GM10266 (cell line): ENCODE measurements around the gene SMIM22.

ENCODE experiments used
- DNase-seq: peaks from one replicate; pipeline ENCODE4 v3.0.0; 2012; ENCODE audit errors: extremely low spot score
- TF ChIP-seq, protein P1 (sequence below): IDR thresholded peaks from 2 replicates; pipeline ENCODE4 v1.5.1; 2012; ENCODE audit warnings: mild to moderate bottlenecking, low read depth; ENCODE audit not compliant: control insufficient read depth, insufficient read depth; ENCODE audit errors: missing control alignments

Gene SMIM22

DNA sequence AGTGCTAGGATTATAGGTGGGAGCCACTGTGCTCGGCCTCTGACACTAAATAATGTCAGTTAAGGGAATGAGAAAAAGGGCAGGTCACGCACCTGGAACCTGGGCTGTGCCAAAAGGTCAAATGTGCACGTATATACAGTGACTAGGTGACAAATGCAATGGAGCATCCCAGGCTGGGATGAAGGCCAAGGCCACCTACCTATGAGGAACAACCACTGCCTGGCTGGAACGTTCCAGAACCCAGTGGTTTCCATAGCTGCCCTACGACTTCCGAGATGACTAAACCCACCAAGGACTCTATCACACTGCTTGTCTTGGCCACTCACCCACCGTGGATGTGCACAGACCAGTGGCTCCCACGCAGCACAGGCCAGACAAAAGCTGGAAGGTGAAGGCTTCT is 44.3 kb upstream of the SMIM22 start:
- TF ChIP-seq, protein P1, sequence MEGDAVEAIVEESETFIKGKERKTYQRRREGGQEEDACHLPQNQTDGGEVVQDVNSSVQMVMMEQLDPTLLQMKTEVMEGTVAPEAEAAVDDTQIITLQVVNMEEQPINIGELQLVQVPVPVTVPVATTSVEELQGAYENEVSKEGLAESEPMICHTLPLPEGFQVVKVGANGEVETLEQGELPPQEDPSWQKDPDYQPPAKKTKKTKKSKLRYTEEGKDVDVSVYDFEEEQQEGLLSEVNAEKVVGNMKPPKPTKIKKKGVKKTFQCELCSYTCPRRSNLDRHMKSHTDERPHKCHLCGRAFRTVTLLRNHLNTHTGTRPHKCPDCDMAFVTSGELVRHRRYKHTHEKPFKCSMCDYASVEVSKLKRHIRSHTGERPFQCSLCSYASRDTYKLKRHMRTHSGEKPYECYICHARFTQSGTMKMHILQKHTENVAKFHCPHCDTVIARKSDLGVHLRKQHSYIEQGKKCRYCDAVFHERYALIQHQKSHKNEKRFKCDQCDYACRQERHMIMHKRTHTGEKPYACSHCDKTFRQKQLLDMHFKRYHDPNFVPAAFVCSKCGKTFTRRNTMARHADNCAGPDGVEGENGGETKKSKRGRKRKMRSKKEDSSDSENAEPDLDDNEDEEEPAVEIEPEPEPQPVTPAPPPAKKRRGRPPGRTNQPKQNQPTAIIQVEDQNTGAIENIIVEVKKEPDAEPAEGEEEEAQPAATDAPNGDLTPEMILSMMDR: no peak
- no peak for DNase-seq

GRCh38 chr16:4752351-4753100 is 42.6 kb upstream of the SMIM22 start:
- DNase-seq: no peak
- TF ChIP-seq, protein P1: no peak

DNA sequence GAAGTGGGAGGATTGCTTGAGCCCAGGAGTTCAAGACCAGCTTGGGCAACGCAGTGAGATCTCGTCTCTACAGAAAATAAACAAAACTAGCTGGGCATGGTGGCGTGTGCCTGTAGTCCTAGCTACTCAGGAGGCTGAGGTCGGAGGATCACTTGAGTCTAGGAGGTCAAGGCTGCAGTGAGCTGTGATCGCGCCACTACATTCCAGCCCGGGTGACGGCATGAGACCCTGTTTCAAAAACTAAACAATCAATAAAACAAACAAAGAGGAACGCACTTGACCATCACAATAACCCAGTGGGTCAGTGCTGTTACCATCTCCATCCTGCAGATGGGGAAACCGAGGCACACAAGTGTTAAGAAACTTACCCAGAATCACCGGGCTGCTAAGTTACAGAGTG is 41.9 kb upstream of the SMIM22 start:
- TF ChIP-seq, protein P1: no peak
- DNase-seq: no peak

- no peak for DNase-seq
- TF ChIP-seq, protein P1: no peak
Measured at GRCh38 chr16:4754865-4755264, 40.3 kb upstream of the SMIM22 start.

DNA sequence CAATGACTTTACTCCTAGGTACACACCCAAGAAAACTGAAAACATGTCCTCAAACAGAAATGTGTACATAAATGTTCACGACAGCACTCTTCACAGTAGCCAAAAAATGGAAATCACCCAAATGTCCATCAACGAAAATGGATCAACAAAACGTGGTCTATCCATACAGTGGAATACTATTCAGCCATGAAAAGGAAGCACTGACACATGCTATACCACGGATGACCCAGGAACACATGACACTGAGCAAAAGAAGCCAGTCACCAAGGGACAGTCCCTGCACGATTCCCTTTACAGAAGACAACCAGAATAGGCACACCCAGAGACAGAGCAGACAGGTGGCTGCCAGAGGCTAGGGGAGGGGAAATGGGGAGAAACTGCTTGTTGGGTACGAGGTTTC is 39.5 kb upstream of the SMIM22 start:
- TF ChIP-seq, protein P1: no peak
- DNase-seq: no peak

DNA sequence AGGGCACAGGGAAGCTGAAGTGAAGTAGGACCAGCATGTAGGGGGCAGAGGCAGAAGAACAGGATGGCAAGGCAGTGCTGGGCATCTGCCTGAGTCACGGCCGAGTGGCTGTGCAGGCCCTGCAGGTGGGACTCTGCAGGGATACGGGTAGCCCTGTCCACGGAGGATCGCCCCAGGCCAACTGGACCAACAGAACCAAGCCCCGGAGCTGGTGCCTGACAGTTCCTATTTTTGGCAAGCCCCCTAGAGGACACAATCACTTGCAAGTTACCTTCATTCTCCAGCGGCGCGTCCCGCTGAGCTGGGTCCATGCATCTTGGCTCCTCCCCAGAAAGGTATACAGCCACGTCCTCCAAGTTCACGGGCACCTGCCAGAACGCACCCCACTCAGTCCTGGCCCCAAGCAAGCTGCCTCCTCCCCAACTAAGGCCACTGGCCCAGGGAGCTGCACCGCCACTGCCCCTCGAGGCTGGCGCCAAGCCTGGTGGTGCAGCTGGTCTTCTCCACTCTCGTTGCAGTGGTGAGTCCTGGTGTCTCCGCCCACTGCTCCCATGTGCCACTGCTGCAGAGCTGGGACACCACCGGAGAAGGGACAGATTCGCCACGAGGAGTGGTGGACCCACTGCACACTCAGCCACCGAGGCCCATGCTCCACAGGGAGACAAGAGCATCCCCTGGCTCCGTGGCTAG is 34.8 kb upstream of the SMIM22 start:
- TF ChIP-seq, protein P1: no peak
- DNase-seq: no peak

DNA sequence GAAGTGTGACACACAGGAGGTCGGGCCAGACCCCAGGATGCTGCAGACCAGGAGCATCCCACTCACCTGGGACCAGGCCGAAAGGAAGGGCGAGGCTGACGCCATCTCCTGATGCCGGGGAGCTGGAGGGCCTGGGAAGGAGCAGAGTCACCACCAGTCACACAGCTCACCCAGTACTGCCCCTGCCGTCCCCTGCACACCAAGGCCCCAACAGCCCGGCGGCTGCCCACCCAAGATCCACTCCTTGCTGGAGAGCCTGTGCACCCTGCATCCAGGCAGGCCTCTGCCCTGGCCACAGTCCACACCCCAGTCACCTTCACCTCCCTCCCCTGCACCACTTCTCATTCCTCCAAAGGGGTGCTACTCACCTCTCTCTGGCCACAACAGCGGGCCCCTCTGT is 33.0 kb upstream of the SMIM22 start:
- TF ChIP-seq, protein P1: no peak
- DNase-seq: no peak
